ENCODE measurements around the gene CDH13. TPM values are rescaled to one million over a fixed set of nuclear protein-coding genes. Genes with fewer than 3 reads are reported as not detected.

Gene CDH13
- total and polyA plus RNA-seq, 10 of the 15 experiments (the other 5 are each of a cell fraction or from before 2014, with no cell fraction given): under 0.01 to 0.05 TPM; not detected in 8

GRCh38 chr16:83305092-83305491 lies 678.3 kb downstream of the CDH13 start (continued):
- TF ChIP-seq, protein P1, sequence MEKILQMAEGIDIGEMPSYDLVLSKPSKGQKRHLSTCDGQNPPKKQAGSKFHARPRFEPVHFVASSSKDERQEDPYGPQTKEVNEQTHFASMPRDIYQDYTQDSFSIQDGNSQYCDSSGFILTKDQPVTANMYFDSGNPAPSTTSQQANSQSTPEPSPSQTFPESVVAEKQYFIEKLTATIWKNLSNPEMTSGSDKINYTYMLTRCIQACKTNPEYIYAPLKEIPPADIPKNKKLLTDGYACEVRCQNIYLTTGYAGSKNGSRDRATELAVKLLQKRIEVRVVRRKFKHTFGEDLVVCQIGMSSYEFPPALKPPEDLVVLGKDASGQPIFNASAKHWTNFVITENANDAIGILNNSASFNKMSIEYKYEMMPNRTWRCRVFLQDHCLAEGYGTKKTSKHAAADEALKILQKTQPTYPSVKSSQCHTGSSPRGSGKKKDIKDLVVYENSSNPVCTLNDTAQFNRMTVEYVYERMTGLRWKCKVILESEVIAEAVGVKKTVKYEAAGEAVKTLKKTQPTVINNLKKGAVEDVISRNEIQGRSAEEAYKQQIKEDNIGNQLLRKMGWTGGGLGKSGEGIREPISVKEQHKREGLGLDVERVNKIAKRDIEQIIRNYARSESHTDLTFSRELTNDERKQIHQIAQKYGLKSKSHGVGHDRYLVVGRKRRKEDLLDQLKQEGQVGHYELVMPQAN (conservative IDR thresholded peaks at IDR 0.05): no peak
- TF ChIP-seq PML (IDR thresholded peaks at IDR 0.05; ENCODE audit: low read length): no peak

DNA sequence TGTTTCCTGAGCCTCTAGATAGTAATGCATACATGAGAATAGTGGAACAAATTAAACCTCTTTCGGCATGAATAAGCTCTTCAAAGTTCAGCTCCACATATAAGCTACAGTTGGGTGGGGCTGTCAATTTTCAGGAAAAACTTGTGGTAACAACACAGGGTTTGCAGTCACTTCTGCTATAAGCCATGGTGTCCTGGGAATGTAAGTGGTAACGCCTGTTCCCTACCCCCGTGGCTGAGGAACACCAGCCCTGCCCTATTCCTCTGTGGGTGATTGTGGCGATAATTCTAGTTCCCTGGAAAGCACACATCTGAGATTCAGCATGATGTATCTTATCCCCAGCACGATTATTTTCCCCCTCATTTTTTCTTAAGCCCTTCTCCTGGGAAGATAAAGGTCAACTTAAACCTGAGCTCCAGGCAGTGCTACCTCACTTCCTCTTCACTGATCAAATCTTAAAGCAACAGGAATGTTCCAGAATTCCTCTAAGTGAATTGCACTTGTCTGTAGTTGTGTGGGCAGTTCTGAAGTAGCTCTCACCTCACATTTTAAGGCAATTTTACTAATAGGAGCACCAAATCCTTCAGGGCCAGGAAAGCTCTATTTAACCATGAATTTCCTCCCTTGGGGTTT lies 680.3 kb downstream of the CDH13 start:
- Histone ChIP-seq H3K36me3 (ENCODE audit: control insufficient read depth in 2 of 2, insufficient read depth in 2 of 2, low read length in 1 of 2) (no peaks in the 10 kb centered on the region), H3K4me2 (ENCODE audit: control insufficient read depth, insufficient read depth) (no peak overlapping the region), H3K9me3 (replicated peaks; ENCODE audit: control insufficient read depth, insufficient read depth, low read length) (no peaks in the 10 kb centered on the region), H3K27ac (ENCODE audit: control insufficient read depth, insufficient read depth) (no peak overlapping the region), H4K20me1 (ENCODE audit: control insufficient read depth, insufficient read depth) (no peaks in the 10 kb centered on the region), H3K9ac (ENCODE audit: control insufficient read depth, insufficient read depth, low read length) (no peak overlapping the region), H3K4me3 (no peak overlapping the region), H2AFZ (ENCODE audit: control insufficient read depth, low read depth, low read length) (no peak overlapping the region), H3K27me3 (replicated peaks in 1 of 2; ENCODE audit: control insufficient read depth in 2 of 2, insufficient read depth in 2 of 2, low read length in 1 of 2) (no peaks in the 10 kb centered on the region), H3K79me2 (ENCODE audit: control insufficient read depth, insufficient read depth, low read length) (no peaks in the 10 kb centered on the region), H3K4me1 (ENCODE audit: control insufficient read depth, insufficient read depth, low read length) (no peaks in the 10 kb centered on the region)
- intact Hi-C loops (cut with micrococcal nuclease; ENCODE audit: unreplicated experiment): no loop called here
- ChIA-PET SMC1A (ENCODE audit: uncharacterized antibody, unreplicated experiment) (no interaction called here), RAD21 (ENCODE audit: unreplicated experiment) (no interaction called here), CTCF (no interaction called here), POLR2A (no interaction called here)
- DNase-seq (ENCODE audit: low read depth, low spot score): no peak
- no peak for ATAC-seq
- no peak for TF ChIP-seq ESRRA (IDR thresholded peaks at IDR 0.05; ENCODE audit: low read length)
- no peak for TF ChIP-seq CHD1 (IDR thresholded peaks at IDR 0.05; ENCODE audit: low read depth, low read length)
- TF ChIP-seq, protein P2, sequence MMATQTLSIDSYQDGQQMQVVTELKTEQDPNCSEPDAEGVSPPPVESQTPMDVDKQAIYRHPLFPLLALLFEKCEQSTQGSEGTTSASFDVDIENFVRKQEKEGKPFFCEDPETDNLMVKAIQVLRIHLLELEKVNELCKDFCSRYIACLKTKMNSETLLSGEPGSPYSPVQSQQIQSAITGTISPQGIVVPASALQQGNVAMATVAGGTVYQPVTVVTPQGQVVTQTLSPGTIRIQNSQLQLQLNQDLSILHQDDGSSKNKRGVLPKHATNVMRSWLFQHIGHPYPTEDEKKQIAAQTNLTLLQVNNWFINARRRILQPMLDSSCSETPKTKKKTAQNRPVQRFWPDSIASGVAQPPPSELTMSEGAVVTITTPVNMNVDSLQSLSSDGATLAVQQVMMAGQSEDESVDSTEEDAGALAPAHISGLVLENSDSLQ (IDR thresholded peaks at IDR 0.05): no peak
- TF ChIP-seq TCF12 (IDR thresholded peaks at IDR 0.05; ENCODE audit: low read depth, low read length): no peak
- no peak for TF ChIP-seq E2F8 (IDR thresholded peaks at IDR 0.05; ENCODE audit: low read depth, partially characterized antibody)
- no peak for TF ChIP-seq JUND (IDR thresholded peaks at IDR 0.05; ENCODE audit: low read depth, low read length)
- TF ChIP-seq SMARCA5 (IDR thresholded peaks at IDR 0.05): no peak
- no peak for TF ChIP-seq ZBTB33 (IDR thresholded peaks at IDR 0.05)
- BruUV-seq (replicated peaks): no TSS peak
- FAIRE-seq: no peak
- 22% methylated on average over 5 of the region's 5 CpGs for WGBS (ENCODE audit: insufficient coverage, insufficient replicate concordance, low lambda C conversion rate, missing lambda C conversion rate)
- in situ Hi-C loops (cut with MboI): no loop called here
